GM18502 (cell line): Measurements from ENCODE around the gene MB.

Source experiments
- ATAC-seq: cut with Tn5 transposase; IDR thresholded peaks from one replicate; pipeline ENCODE4 v1.9.1; 2021; ENCODE audit warnings: mild to moderate bottlenecking; ENCODE audit not compliant: unreplicated experiment, poor library complexity

Gene MB

GRCh38 chr22:35619336-35620094 is 2.4 kb upstream of the MB start:
- ATAC-seq, result no peak

GRCh38 chr22:35618427-35619223 is 1.5 kb upstream of the MB start:
- ATAC-seq, result no peak

- ATAC-seq, result no peak
Observed at GRCh38 chr22:35616043-35616442, 1.1 kb downstream of the MB start.

GRCh38 chr22:35615156-35615555 is 2.0 kb downstream of the MB start:
- no peak for ATAC-seq

GRCh38 chr22:35614404-35614803 is 2.7 kb downstream of the MB start:
- no peak for ATAC-seq

GRCh38 chr22:35612903-35613302 is 4.2 kb downstream of the MB start:
- no peak for ATAC-seq

- ATAC-seq, result no peak
Observed at GRCh38 chr22:35611891-35612576, 5.1 kb downstream of the MB start.

GRCh38 chr22:35611200-35611890 is 5.8 kb downstream of the MB start:
- ATAC-seq, result no peak

- no peak for ATAC-seq
Observed at GRCh38 chr22:35610741-35611140, 6.4 kb downstream of the MB start.

- no peak for ATAC-seq
Observed at GRCh38 chr22:35609761-35610160, 7.4 kb downstream of the MB start.

- no peak for ATAC-seq
Observed at GRCh38 chr22:35609261-35609660, 7.9 kb downstream of the MB start.

- no peak for ATAC-seq
Observed at GRCh38 chr22:35608088-35608487, 9.0 kb downstream of the MB start.

- ATAC-seq, result no peak
Observed at GRCh38 chr22:35606916-35607315, 10.2 kb downstream of the MB start.

- ATAC-seq, result no peak
Observed at GRCh38 chr22:35605851-35606481, 11.2 kb downstream of the MB start.

GRCh38 chr22:35605369-35605680 is 11.8 kb downstream of the MB start:
- ATAC-seq, result no peak

GRCh38 chr22:35604621-35605368 is 12.3 kb downstream of the MB start:
- ATAC-seq, result no peak

- ATAC-seq, result no peak
Observed at GRCh38 chr22:35601743-35602615, 15.2 kb downstream of the MB start.

GRCh38 chr22:35601013-35601580 is 16.0 kb downstream of the MB start:
- ATAC-seq, result no peak
